Endothelial cell (in vitro differentiated cells): ENCODE results near the gene CFAP73. TPM values are rescaled to one million over a fixed set of nuclear protein-coding genes. Genes with fewer than 3 reads are reported as not detected.

ENCODE experiments used
- DNase-seq: peaks from one replicate; pipeline ENCODE4 v3.0.0; 2021; ENCODE audit warnings: low spot score
- H3K27ac Mint-ChIP-seq: one replicate; pipeline ENCODE4 v1.8.0; 2021; ENCODE audit warnings: mixed read lengths, inconsistent platforms; ENCODE audit not compliant: unreplicated experiment
- H3K27me3 Mint-ChIP-seq: one replicate; pipeline ENCODE4 v1.8.0; 2021; ENCODE audit warnings: mild to moderate bottlenecking, moderate library complexity, mixed read lengths, inconsistent platforms; ENCODE audit not compliant: unreplicated experiment
- H3K36me3 Mint-ChIP-seq: one replicate; pipeline ENCODE4 v1.8.0; 2021; ENCODE audit warnings: mild to moderate bottlenecking, low read depth, mixed read lengths, inconsistent platforms; ENCODE audit not compliant: unreplicated experiment
- H3K4me1 Mint-ChIP-seq: one replicate; pipeline ENCODE4 v1.8.0; 2021; ENCODE audit warnings: mild to moderate bottlenecking, mixed read lengths, inconsistent platforms; ENCODE audit not compliant: unreplicated experiment
- H3K4me3 Mint-ChIP-seq: one replicate; pipeline ENCODE4 v1.8.0; 2021; ENCODE audit warnings: mild to moderate bottlenecking, mixed read lengths, inconsistent platforms; ENCODE audit not compliant: unreplicated experiment
- H3K9me3 Mint-ChIP-seq: one replicate; pipeline ENCODE4 v1.8.0; 2021; ENCODE audit warnings: mixed read lengths, inconsistent platforms; ENCODE audit not compliant: unreplicated experiment
- total RNA-seq: library from RNA; stranded (reverse); fragmentation: NEBNext Ultra II Directional; extraction: Animal tissue kit (Norgen Biotek cat#: 25700); gene quantifications from one replicate; pipeline ENCODE4 v1.2.1, GENCODE V29; 2021; ENCODE audit not compliant: unreplicated experiment
- TF ChIP-seq, protein P1 (sequence below): fragments of 200-600 bp; sonication (generic); IDR thresholded peaks from one replicate; pipeline ENCODE4 v1.5.0; 2021; ENCODE audit warnings: antibody characterized with exemption; ENCODE audit not compliant: unreplicated experiment

Gene CFAP73
- total RNA-seq, 1 donor from 2014 or later: not detected

DNA sequence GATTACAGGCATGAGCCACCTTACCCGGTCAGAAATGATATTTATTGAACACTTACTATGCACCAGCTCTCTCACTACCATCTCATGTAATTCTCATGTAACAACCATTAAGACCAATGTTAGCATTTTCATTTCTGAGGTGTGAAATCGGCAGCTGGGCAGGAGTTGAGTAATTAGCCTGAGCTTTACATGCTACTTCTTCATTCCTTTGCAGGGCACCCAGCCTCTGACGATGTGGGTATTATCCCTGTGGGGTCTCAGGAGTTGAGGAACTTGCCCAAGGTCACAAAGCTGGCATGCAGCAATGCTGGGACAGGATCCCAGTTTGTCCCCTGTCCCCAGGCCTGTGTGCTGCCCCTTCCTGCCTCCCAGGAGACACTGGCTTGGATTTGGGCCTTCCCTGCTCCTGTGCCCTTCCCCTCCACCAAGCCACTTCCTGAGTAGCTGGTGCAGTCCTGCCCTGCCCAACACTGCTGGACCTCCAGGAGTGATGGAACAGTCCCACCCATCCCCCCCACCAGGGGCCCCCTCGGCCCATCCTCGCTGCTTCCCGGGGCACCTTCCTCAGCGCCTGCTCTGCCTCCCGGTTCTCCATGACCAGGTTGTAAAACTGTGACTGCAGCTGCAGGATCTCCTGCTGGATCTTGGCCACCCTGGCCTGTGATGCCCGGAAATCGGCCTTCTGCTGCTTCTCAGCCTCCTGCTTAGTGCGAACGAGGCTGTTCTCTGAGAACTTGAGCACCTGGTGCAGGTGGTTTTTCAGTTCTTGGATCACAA is 50.7 kb downstream of the CFAP73 start:
- DNase-seq: no peak
- Mint-ChIP-seq H3K36me3 (no peaks in the 10 kb centered on the region), H3K4me3 (no peak overlapping the region), H3K27ac (no peak overlapping the region), H3K4me1 (no peaks in the 10 kb centered on the region), H3K9me3 (no peaks in the 10 kb centered on the region), H3K27me3 (peaks cover 4% of the 10 kb centered on the region)
- TF ChIP-seq, protein P1, sequence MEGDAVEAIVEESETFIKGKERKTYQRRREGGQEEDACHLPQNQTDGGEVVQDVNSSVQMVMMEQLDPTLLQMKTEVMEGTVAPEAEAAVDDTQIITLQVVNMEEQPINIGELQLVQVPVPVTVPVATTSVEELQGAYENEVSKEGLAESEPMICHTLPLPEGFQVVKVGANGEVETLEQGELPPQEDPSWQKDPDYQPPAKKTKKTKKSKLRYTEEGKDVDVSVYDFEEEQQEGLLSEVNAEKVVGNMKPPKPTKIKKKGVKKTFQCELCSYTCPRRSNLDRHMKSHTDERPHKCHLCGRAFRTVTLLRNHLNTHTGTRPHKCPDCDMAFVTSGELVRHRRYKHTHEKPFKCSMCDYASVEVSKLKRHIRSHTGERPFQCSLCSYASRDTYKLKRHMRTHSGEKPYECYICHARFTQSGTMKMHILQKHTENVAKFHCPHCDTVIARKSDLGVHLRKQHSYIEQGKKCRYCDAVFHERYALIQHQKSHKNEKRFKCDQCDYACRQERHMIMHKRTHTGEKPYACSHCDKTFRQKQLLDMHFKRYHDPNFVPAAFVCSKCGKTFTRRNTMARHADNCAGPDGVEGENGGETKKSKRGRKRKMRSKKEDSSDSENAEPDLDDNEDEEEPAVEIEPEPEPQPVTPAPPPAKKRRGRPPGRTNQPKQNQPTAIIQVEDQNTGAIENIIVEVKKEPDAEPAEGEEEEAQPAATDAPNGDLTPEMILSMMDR: no peak

DNA sequence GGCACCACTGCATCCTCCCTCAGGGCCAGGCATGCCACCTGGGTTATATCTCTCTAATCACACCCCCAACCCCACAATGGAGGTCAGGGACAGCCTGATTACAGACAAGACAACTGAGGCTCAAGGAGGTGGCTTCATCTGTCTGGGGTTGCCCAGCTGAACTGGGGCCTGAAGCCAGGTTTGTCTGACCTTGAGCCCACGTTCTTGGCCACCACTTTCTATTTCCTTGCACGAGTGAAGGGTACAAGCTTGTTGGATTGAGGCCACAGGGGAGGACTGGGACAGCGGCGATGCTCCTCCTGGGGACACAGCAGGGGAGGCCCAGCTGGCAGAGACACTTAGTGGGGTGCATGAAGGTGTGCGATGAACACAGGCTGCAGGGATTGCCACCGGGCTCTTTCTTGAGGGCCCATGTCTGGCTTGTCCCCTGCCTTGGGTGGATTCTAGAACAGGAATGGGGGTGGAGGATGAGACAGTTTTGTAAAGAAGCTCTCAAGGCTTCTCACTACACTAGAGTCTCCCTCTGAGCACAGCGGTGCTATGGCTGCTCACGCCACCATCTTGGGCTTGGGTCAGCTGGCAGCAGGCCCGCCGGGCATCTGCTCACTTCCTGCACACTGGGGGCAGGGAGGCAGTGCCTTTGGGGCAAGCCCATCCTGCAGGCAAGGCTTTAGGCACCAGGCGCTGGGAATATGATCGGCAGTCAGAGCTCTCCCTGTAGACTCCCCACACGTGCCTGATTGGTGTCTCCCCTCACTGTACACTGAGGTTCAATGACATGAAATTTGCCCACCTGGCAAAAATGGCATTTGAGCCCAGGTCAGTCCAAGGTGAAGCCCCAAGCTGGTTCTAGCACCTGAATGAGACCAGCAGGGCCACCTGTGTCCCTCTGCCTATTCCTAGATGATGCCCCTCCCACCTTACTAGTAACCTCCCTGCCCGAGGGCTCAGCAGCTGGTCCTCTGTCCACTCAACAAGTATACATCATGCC is 52.0 kb downstream of the CFAP73 start:
- no peak overlapping the region for H3K4me3 Mint-ChIP-seq

GRCh38 chr12:113202300-113203075 is 53.0 kb downstream of the CFAP73 start:
- Mint-ChIP-seq H3K9me3 (no peaks in the 10 kb centered on the region), H3K27me3 (peaks cover 3% of the 10 kb centered on the region), H3K4me1 (no peaks in the 10 kb centered on the region), H3K36me3 (no peaks in the 10 kb centered on the region), H3K27ac (no peak overlapping the region), H3K4me3 (no peak overlapping the region)
- TF ChIP-seq, protein P1: no peak
- no peak for DNase-seq

More for the DNA sequence above, 52.0 kb downstream of the CFAP73 start:
- no peaks in the 10 kb centered on the region for H3K4me1 Mint-ChIP-seq
- no peaks in the 10 kb centered on the region for H3K9me3 Mint-ChIP-seq
- DNase-seq: no peak
- no peak overlapping the region for H3K27ac Mint-ChIP-seq
- TF ChIP-seq, protein P1: no peak
- H3K27me3 Mint-ChIP-seq: peaks cover 4% of the 10 kb centered on the region
- no peaks in the 10 kb centered on the region for H3K36me3 Mint-ChIP-seq

- peaks cover 6% of the 10 kb centered on the region for H3K4me1 Mint-ChIP-seq
- DNase-seq: no peak
- H3K27ac Mint-ChIP-seq: no peak overlapping the region
- TF ChIP-seq, protein P1: no peak
- no peak overlapping the region for H3K4me3 Mint-ChIP-seq
- H3K27me3 Mint-ChIP-seq: peaks cover 1% of the 10 kb centered on the region
- H3K36me3 Mint-ChIP-seq: no peaks in the 10 kb centered on the region
- H3K9me3 Mint-ChIP-seq: no peaks in the 10 kb centered on the region
Observed at GRCh38 chr12:113203852-113204760, 54.6 kb downstream of the CFAP73 start.
